DND-41 (cell line): ENCODE results near the gene INTU.

Experiments
- CTCF ChIP-seq: IDR thresholded peaks from 2 replicates; pipeline ENCODE4 v1.5.1; 2012; ENCODE audit warnings: borderline replicate concordance, low read length, moderate library complexity, mild to moderate bottlenecking; ENCODE audit not compliant: poor library complexity, severe bottlenecking; ENCODE audit errors: extremely low read depth
- EZH2 ChIP-seq: IDR thresholded peaks from 3 replicates; pipeline ENCODE4 v1.6.1; 2012; ENCODE audit warnings: borderline replicate concordance, low read depth, mild to moderate bottlenecking, moderate library complexity, low read length, inconsistent platforms; ENCODE audit not compliant: severe bottlenecking

GRCh38 chr4:127601029-127601428, 31.7 kb upstream of the INTU start:
- TF ChIP-seq EZH2 (no peak), CTCF (no peak)
